HepG2 (cell line): ENCODE measurements around the gene GGA1. TPM values are rescaled to one million over a fixed set of nuclear protein-coding genes. Genes with fewer than 3 reads are reported as not detected.

ENCODE experiments used
- ARID2 ChIP-seq: sonication (generic); formaldehyde crosslinking; IDR thresholded peaks from 2 replicates; pipeline ENCODE4 v1.8.1; 2022; ENCODE audit warnings: mild to moderate bottlenecking, missing genetic modification reagents, borderline replicate concordance
- BATF2 ChIP-seq: sonication (generic); formaldehyde crosslinking; IDR thresholded peaks from 2 replicates; pipeline ENCODE4 v1.8.0; 2022; ENCODE audit warnings: mild to moderate bottlenecking, missing genetic modification reagents, moderate library complexity
- KIAA2018 ChIP-seq: sonication (generic); formaldehyde crosslinking; IDR thresholded peaks from 2 replicates; pipeline ENCODE4 v1.5.0; 2020; ENCODE audit warnings: mild to moderate bottlenecking, missing genetic modification reagents, borderline replicate concordance
- NFE2 ChIP-seq: sonication (generic); formaldehyde crosslinking; IDR thresholded peaks from 2 replicates; pipeline ENCODE4 v1.4.0; 2020; ENCODE audit warnings: missing genetic modification reagents
- NFKBIZ ChIP-seq: IDR thresholded peaks from 2 replicates; pipeline ENCODE4 v1.6.1; 2018; ENCODE audit warnings: missing genetic modification reagents, missing compliant biosample characterization
- RFXAP ChIP-seq: sonication (generic); formaldehyde crosslinking; IDR thresholded peaks from 2 replicates; pipeline ENCODE4 v1.4.0; 2020; ENCODE audit warnings: missing genetic modification reagents, borderline replicate concordance
- YEATS4 ChIP-seq: sonication (generic); formaldehyde crosslinking; IDR thresholded peaks from 2 replicates; pipeline ENCODE4 v1.4.0; 2020; ENCODE audit warnings: missing genetic modification reagents, borderline replicate concordance
- ZBTB4 ChIP-seq: sonication (generic); formaldehyde crosslinking; IDR thresholded peaks from 2 replicates; pipeline ENCODE4 v1.4.0; 2020; ENCODE audit warnings: missing genetic modification reagents, mild to moderate bottlenecking, borderline replicate concordance
- ZNF275 ChIP-seq: sonication (generic); formaldehyde crosslinking; IDR thresholded peaks from 2 replicates; pipeline ENCODE4 v1.8.0; 2022; ENCODE audit warnings: missing genetic modification reagents, mild to moderate bottlenecking, inconsistent platforms, borderline replicate concordance
- ZNF556 ChIP-seq: sonication (generic); formaldehyde crosslinking; IDR thresholded peaks from 2 replicates; pipeline ENCODE4 v1.4.0; 2020; ENCODE audit warnings: mild to moderate bottlenecking, missing genetic modification reagents, borderline replicate concordance
- ZNF788 ChIP-seq: sonication (generic); formaldehyde crosslinking; IDR thresholded peaks from 2 replicates; pipeline ENCODE4 v1.5.0; 2020; ENCODE audit warnings: mild to moderate bottlenecking, missing genetic modification reagents, borderline replicate concordance
- polyA plus RNA-seq, 8 experiments: library from polyadenylated mRNA; depleted of rRNA in 3 of 8; stranded (reverse) in 7 of 8; unstranded in 1 of 8; fragments of >200 nt; fragmentation: Illumina TruSeq in 4 of 8; extraction: Trizol in 4 of 8; gene quantifications; 2 replicates each; pipeline versions ENCODE4 v1.2.1 to v1.2.3, GENCODE V29; 2011 to 2016; ENCODE audit warnings: low read depth in 4 of 8, missing spikeins in 1 of 8, mixed read lengths in 1 of 8; ENCODE audit not compliant: insufficient read depth in 1 of 8
- total RNA-seq, 5 experiments: library from RNA; depleted of rRNA; stranded (reverse); fragments of >200 nt; fragmentation: Illumina TruSeq; extraction: Trizol; gene quantifications; 2 replicates each; pipeline ENCODE4 v1.2.3, GENCODE V29; 2016; ENCODE audit warnings: low read depth in 1 of 5
- TF ChIP-seq, protein P1 (sequence below): sonication (generic); formaldehyde crosslinking; IDR thresholded peaks from 2 replicates; pipeline ENCODE4 v1.5.0; 2020; ENCODE audit warnings: missing genetic modification reagents, mild to moderate bottlenecking, borderline replicate concordance

Gene GGA1
- total and polyA plus RNA-seq, 2 of the 13 experiments (the other 11 are each of a cell fraction or from before 2014, with no cell fraction given): 29.1 to 87.2 TPM

DNA sequence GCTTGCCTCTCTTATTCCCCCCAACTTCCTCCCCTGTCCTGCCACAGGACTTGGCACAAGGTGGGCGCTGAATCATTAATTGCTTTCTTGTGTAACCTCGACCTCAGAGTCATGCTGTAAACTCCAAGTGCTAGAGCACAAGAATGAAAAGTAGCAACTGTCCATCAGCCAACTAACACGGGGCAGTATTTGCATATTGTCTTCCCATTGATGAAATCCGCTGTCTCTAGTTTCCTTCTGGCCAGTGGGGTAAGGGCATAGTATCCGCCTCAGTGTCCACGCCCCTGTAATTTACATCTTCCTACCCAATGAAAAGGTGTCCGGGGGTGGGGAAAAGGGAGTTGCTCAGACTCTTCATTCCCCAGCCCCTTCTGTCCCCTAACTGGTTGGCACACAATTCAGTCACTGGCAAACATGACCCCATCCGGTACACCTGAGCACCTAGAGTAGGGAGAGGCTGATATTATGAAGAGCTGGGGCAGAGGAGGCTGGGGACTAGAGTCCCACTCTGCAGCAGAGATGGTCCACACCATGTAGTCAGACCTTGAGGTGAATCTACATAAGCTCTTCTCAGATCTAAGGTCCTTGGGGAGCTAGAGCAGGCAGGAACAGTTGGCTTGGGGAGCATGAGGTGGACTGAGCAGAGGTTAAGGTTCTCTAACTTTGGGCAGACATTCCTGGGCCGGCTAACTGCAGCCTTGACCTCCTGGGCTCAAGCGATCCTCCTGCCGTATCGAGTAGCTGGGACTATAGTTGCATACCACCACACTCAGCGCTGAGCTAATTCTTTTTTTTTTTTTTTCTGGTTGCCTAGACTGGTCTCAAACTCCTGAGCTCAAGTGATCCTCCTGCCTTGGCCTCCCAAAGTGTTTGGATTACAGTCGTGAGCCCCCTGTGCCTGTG lies 6.8 kb upstream of the GGA1 start (continued):
- TF ChIP-seq ZNF275 (CRISPR knock-in tag) (no peak), KIAA2018 (CRISPR knock-in tag) (no peak), ARID2 (CRISPR knock-in tag) (no peak), BATF2 (CRISPR knock-in tag) (no peak), RFXAP (no peak), ZNF556 (CRISPR knock-in tag) (no peak), ZBTB4 (no peak), ZNF788 (0 out of 2 replicates have a peak, but pooled peaks have one; percentile 27), NFKBIZ (CRISPR knock-in tag) (no peak), YEATS4 (0 out of 2 replicates have a peak, but pooled peaks have one; percentile 26), NFE2 (CRISPR knock-in tag) (no peak)
- TF ChIP-seq, protein P1, sequence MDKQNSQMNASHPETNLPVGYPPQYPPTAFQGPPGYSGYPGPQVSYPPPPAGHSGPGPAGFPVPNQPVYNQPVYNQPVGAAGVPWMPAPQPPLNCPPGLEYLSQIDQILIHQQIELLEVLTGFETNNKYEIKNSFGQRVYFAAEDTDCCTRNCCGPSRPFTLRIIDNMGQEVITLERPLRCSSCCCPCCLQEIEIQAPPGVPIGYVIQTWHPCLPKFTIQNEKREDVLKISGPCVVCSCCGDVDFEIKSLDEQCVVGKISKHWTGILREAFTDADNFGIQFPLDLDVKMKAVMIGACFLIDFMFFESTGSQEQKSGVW (CRISPR knock-in tag): no peak
